ENCODE measurements around the gene TELO2.

Gene TELO2

GRCh38 chr16:1506494-1507213 is 13.5 kb downstream of the TELO2 start:
- Histone ChIP-seq H3K9ac (ENCODE audit: low read depth, low read length) (no peak overlapping the region), H3K36me3 (ENCODE audit: insufficient read depth, low read length) (peaks cover 3% of the 10 kb centered on the region; the same call in 1 of the 2 replicates)

GRCh38 chr16:1508494-1509187 is 15.5 kb downstream of the TELO2 start:
- Histone ChIP-seq H3K4me1 (ENCODE audit: insufficient read depth, low read length) (no peaks in the 10 kb centered on the region), H3K9ac (ENCODE audit: low read depth, low read length) (no peak overlapping the region), H3K36me3 (ENCODE audit: insufficient read depth, low read length) (no peaks in the 10 kb centered on the region; the same call in 1 of the 2 replicates), H3K9me3 (ENCODE audit: control insufficient read depth, insufficient read depth, low read length) (no peaks in the 10 kb centered on the region)

More at GRCh38 chr16:1506494-1507213, 13.5 kb downstream of the TELO2 start:
- Histone ChIP-seq H3K9me3 (ENCODE audit: control insufficient read depth, insufficient read depth, low read length) (no peaks in the 10 kb centered on the region), H3K4me1 (ENCODE audit: insufficient read depth, low read length) (no peaks in the 10 kb centered on the region)

GRCh38 chr16:1509307-1510221 is 16.4 kb downstream of the TELO2 start:
- Histone ChIP-seq H3K36me3 (ENCODE audit: insufficient read depth, low read length) (no peaks in the 10 kb centered on the region), H3K9me3 (ENCODE audit: control insufficient read depth, insufficient read depth, low read length) (0 out of 2 replicates have a peak, but pooled peaks cover 3% of the 10 kb centered on the region), H3K9ac (ENCODE audit: low read depth, low read length) (no peak overlapping the region), H3K4me1 (ENCODE audit: insufficient read depth, low read length) (no peaks in the 10 kb centered on the region)

- no peak overlapping the region for H3K9ac ChIP-seq (ENCODE audit: low read depth, low read length)
- H3K36me3 ChIP-seq (ENCODE audit: insufficient read depth, low read length), result no peaks in the 10 kb centered on the region
- H3K4me1 ChIP-seq (ENCODE audit: insufficient read depth, low read length), result no peaks in the 10 kb centered on the region
- 0 out of 2 replicates have a peak, but pooled peaks cover 3% of the 10 kb centered on the region for H3K9me3 ChIP-seq (ENCODE audit: control insufficient read depth, insufficient read depth, low read length)
These were observed 17.1 kb downstream of the TELO2 start for GRCh38 chr16:1510272-1510671.

GRCh38 chr16:1510941-1511351 is 17.8 kb downstream of the TELO2 start:
- H3K36me3 ChIP-seq (ENCODE audit: insufficient read depth, low read length), result no peaks in the 10 kb centered on the region
- H3K4me1 ChIP-seq (ENCODE audit: insufficient read depth, low read length), result no peaks in the 10 kb centered on the region
- H3K9me3 ChIP-seq (ENCODE audit: control insufficient read depth, insufficient read depth, low read length), result 0 out of 2 replicates have a peak, but pooled peaks cover 3% of the 10 kb centered on the region
- H3K9ac ChIP-seq (ENCODE audit: low read depth, low read length), result no peak overlapping the region

GRCh38 chr16:1511662-1512569 is 18.8 kb downstream of the TELO2 start:
- Histone ChIP-seq H3K9me3 (ENCODE audit: control insufficient read depth, insufficient read depth, low read length) (0 out of 2 replicates have a peak, but pooled peaks cover 3% of the 10 kb centered on the region), H3K4me1 (ENCODE audit: insufficient read depth, low read length) (no peaks in the 10 kb centered on the region), H3K9ac (ENCODE audit: low read depth, low read length) (no peak overlapping the region), H3K36me3 (ENCODE audit: insufficient read depth, low read length) (no peaks in the 10 kb centered on the region)

GRCh38 chr16:1512774-1513173 is 19.6 kb downstream of the TELO2 start:
- no peaks in the 10 kb centered on the region for H3K36me3 ChIP-seq (ENCODE audit: insufficient read depth, low read length)

GRCh38 chr16:1514507-1514906 is 21.3 kb downstream of the TELO2 start:
- H3K9ac ChIP-seq (ENCODE audit: low read depth, low read length), result no peak overlapping the region
- 0 out of 2 replicates have a peak, but pooled peaks cover 3% of the 10 kb centered on the region for H3K9me3 ChIP-seq (ENCODE audit: control insufficient read depth, insufficient read depth, low read length)
- H3K36me3 ChIP-seq (ENCODE audit: insufficient read depth, low read length), result no peaks in the 10 kb centered on the region
- no peaks in the 10 kb centered on the region for H3K4me1 ChIP-seq (ENCODE audit: insufficient read depth, low read length)

More at GRCh38 chr16:1512774-1513173, 19.6 kb downstream of the TELO2 start:
- Histone ChIP-seq H3K4me1 (ENCODE audit: insufficient read depth, low read length) (no peaks in the 10 kb centered on the region), H3K9ac (ENCODE audit: low read depth, low read length) (no peak overlapping the region), H3K9me3 (ENCODE audit: control insufficient read depth, insufficient read depth, low read length) (0 out of 2 replicates have a peak, but pooled peaks cover 3% of the 10 kb centered on the region)

- Histone ChIP-seq H3K36me3 (ENCODE audit: insufficient read depth, low read length) (no peaks in the 10 kb centered on the region), H3K4me1 (ENCODE audit: insufficient read depth, low read length) (no peaks in the 10 kb centered on the region), H3K9ac (ENCODE audit: low read depth, low read length) (no peak overlapping the region), H3K9me3 (ENCODE audit: control insufficient read depth, insufficient read depth, low read length) (0 out of 2 replicates have a peak, but pooled peaks cover 3% of the 10 kb centered on the region)
These were observed 25.5 kb downstream of the TELO2 start for GRCh38 chr16:1518626-1519135.

- Histone ChIP-seq H3K9me3 (ENCODE audit: control insufficient read depth, insufficient read depth, low read length) (no peaks in the 10 kb centered on the region), H3K9ac (ENCODE audit: low read depth, low read length) (no peak overlapping the region), H3K4me1 (ENCODE audit: insufficient read depth, low read length) (no peaks in the 10 kb centered on the region), H3K36me3 (ENCODE audit: insufficient read depth, low read length) (no peaks in the 10 kb centered on the region)
These were observed 26.7 kb downstream of the TELO2 start for GRCh38 chr16:1519831-1520230.

GRCh38 chr16:1520461-1520860 is 27.3 kb downstream of the TELO2 start:
- Histone ChIP-seq H3K36me3 (ENCODE audit: insufficient read depth, low read length) (no peaks in the 10 kb centered on the region), H3K4me1 (ENCODE audit: insufficient read depth, low read length) (no peaks in the 10 kb centered on the region), H3K9ac (ENCODE audit: low read depth, low read length) (no peak overlapping the region), H3K9me3 (ENCODE audit: control insufficient read depth, insufficient read depth, low read length) (no peaks in the 10 kb centered on the region)

GRCh38 chr16:1523581-1524245 is 30.6 kb downstream of the TELO2 start:
- no peak overlapping the region for H3K9ac ChIP-seq (ENCODE audit: low read depth, low read length)
- H3K9me3 ChIP-seq (ENCODE audit: control insufficient read depth, insufficient read depth, low read length), result no peaks in the 10 kb centered on the region
- H3K36me3 ChIP-seq (ENCODE audit: insufficient read depth, low read length), result no peaks in the 10 kb centered on the region
- H3K4me1 ChIP-seq (ENCODE audit: insufficient read depth, low read length), result no peaks in the 10 kb centered on the region

GRCh38 chr16:1524366-1524765 is 31.2 kb downstream of the TELO2 start:
- no peak overlapping the region for H3K9ac ChIP-seq (ENCODE audit: low read depth, low read length)
- no peaks in the 10 kb centered on the region for H3K4me1 ChIP-seq (ENCODE audit: insufficient read depth, low read length)
- H3K9me3 ChIP-seq (ENCODE audit: control insufficient read depth, insufficient read depth, low read length), result no peaks in the 10 kb centered on the region
- H3K36me3 ChIP-seq (ENCODE audit: insufficient read depth, low read length), result no peaks in the 10 kb centered on the region
